ENCODE data around the gene TIAM2. TPM values are rescaled to one million over a fixed set of nuclear protein-coding genes. Genes with fewer than 3 reads are reported as not detected.

The TIAM2 gene
- total and polyA plus RNA-seq, 2 donors (not counting 3 experiments of a cell fraction or from before 2014, with no cell fraction given) = 9.6 to 18.5 TPM

DNA sequence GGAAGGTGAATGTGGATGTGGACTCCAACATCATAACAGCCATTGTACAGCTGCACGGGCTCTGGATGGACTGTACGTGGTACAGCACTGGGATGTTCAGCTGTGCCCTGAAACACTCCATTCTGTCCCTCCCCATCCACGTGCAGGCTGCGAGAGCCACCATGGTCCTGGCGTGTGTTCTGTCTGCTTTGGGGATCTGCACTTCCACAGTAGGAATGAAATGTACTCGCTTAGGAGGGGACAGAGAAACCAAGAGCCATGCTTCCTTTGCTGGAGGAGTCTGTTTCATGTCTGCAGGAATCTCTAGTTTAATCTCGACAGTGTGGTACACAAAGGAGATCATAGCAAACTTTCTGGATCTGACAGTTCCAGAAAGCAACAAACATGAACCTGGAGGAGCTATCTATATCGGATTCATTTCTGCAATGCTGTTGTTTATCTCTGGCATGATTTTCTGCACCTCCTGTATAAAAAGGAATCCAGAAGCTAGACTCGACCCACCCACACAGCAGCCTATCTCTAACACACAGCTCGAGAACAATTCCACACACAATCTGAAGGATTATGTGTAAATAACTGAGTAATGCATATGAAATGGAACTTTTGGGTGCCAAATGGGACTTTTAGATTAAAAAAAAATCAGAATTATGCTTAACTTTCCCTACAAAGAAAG is 280.8 kb downstream of the TIAM2 start:
- no peak overlapping the region for H3K4me2 ChIP-seq (ENCODE audit: insufficient read depth, low read length)
- intact Hi-C loops (cut with micrococcal nuclease) = loop anchor here (2.0 kb wide), 1 partner anchor 253 kb away; no protein-coding TSS in a partner anchor
- H3K9ac ChIP-seq (replicated peaks; ENCODE audit: extremely low read depth, insufficient read depth, low read length) = no peak overlapping the region
- TF ChIP-seq JUN (IDR thresholded peaks at IDR 0.05; ENCODE audit: borderline replicate concordance, insufficient read depth, insufficient read length, low read depth) (no peak), FOS (IDR thresholded peaks at IDR 0.05; ENCODE audit: borderline replicate concordance, insufficient read depth, low read length) (no peak), MYC (IDR thresholded peaks at IDR 0.05; ENCODE audit: low read depth, low read length) (no peak)
- TF ChIP-seq, protein P1, sequence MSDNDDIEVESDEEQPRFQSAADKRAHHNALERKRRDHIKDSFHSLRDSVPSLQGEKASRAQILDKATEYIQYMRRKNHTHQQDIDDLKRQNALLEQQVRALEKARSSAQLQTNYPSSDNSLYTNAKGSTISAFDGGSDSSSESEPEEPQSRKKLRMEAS (IDR thresholded peaks at IDR 0.05; ENCODE audit: insufficient read depth, insufficient read length) = no peak
- ChIA-PET POLR2A (no interaction called here), CTCF (interaction anchor here (1.0 to 2.5 kb wide), 10 partner anchors 12 to 600 kb away, joined by 3 to 21 read pairs (median 4); no protein-coding TSS in a partner anchor)
- H3K9me3 ChIP-seq (replicated peaks; ENCODE audit: control insufficient read depth, insufficient read depth, low read length) = no peaks in the 10 kb centered on the region
- H3K4me3 ChIP-seq (replicated peaks in 1 of 3; ENCODE audit: insufficient read depth in 1 of 3, low read depth in 1 of 3, low read length in 3 of 3) = no peak overlapping the region
- peaks cover 17% of the 10 kb centered on the region for H3K79me2 ChIP-seq (ENCODE audit: control insufficient read depth, insufficient read depth, low read length)
- BruUV-seq (replicated peaks) = no TSS peak
- peaks cover 3 to 6% of the 10 kb centered on the region in 2 experiments for H3K36me3 ChIP-seq (ENCODE audit: control insufficient read depth in 2 of 2, extremely low read depth in 1 of 2, insufficient read depth in 2 of 2, low read length in 2 of 2)
- no peaks in the 10 kb centered on the region for H3K27me3 ChIP-seq (ENCODE audit: control insufficient read depth in 2 of 2, insufficient read depth in 2 of 2, low read length in 2 of 2)
- no peak for FAIRE-seq
- no peak overlapping the region for H2AFZ ChIP-seq (ENCODE audit: low read depth, low read length)
- dilution Hi-C loops (cut with MboI; ENCODE audit: extremely low pct_ligation_motif_present, low sequenced_read_pairs) = no loop called here
- H3K27ac ChIP-seq (ENCODE audit: insufficient read depth, low read depth, low read length) = no peak overlapping the region
- no peaks in the 10 kb centered on the region for H3K9me1 ChIP-seq (replicated peaks; ENCODE audit: control insufficient read depth, extremely low read depth, insufficient read depth, low read length)
- H4K20me1 ChIP-seq (replicated peaks; ENCODE audit: control insufficient read depth, extremely low read depth, insufficient read depth, low read length) = no peaks in the 10 kb centered on the region
- H3K4me1 ChIP-seq (ENCODE audit: control insufficient read depth, extremely low read depth, insufficient read depth, low read length) = peaks cover 41% of the 10 kb centered on the region
- no peak for DNase-seq (ENCODE audit: low read depth, low spot score)

- H3K4me3 ChIP-seq (replicated peaks in 1 of 3; ENCODE audit: insufficient read depth in 1 of 3, low read depth in 1 of 3, low read length in 3 of 3) = no peak overlapping the region
- peak; percentile 17 for DNase-seq (ENCODE audit: low read depth, low spot score)
- BruUV-seq (replicated peaks) = no TSS peak
Measured at GRCh38 chr6:155276638-155277037, 281.5 kb downstream of the TIAM2 start.

More at GRCh38 chr6:155276638-155277037, 281.5 kb downstream of the TIAM2 start:
- ChIA-PET CTCF (interaction anchor here (0.6 to 2.5 kb wide), 17 partner anchors 8 to 601 kb away, joined by 3 to 21 read pairs (median 4); no protein-coding TSS in a partner anchor), POLR2A (no interaction called here)
- Histone ChIP-seq H3K9me1 (replicated peaks; ENCODE audit: control insufficient read depth, extremely low read depth, insufficient read depth, low read length) (no peaks in the 10 kb centered on the region), H3K27ac (ENCODE audit: insufficient read depth, low read depth, low read length) (peak overlapping the region; percentile 1), H3K27me3 (ENCODE audit: control insufficient read depth in 2 of 2, insufficient read depth in 2 of 2, low read length in 2 of 2) (no peaks in the 10 kb centered on the region), H3K4me2 (ENCODE audit: insufficient read depth, low read length) (no peak overlapping the region), H4K20me1 (replicated peaks; ENCODE audit: control insufficient read depth, extremely low read depth, insufficient read depth, low read length) (no peaks in the 10 kb centered on the region), H3K9me3 (replicated peaks; ENCODE audit: control insufficient read depth, insufficient read depth, low read length) (no peaks in the 10 kb centered on the region), H3K9ac (replicated peaks; ENCODE audit: extremely low read depth, insufficient read depth, low read length) (no peak overlapping the region), H2AFZ (ENCODE audit: low read depth, low read length) (no peak overlapping the region), H3K79me2 (ENCODE audit: control insufficient read depth, insufficient read depth, low read length) (peaks cover 15% of the 10 kb centered on the region), H3K36me3 (ENCODE audit: control insufficient read depth in 2 of 2, extremely low read depth in 1 of 2, insufficient read depth in 2 of 2, low read length in 2 of 2) (peaks cover 3 to 6% of the 10 kb centered on the region in 2 experiments), H3K4me1 (ENCODE audit: control insufficient read depth, extremely low read depth, insufficient read depth, low read length) (peaks cover 41% of the 10 kb centered on the region)
- no peak for TF ChIP-seq JUN (IDR thresholded peaks at IDR 0.05; ENCODE audit: borderline replicate concordance, insufficient read depth, insufficient read length, low read depth)
- no peak for FAIRE-seq
- dilution Hi-C loops (cut with MboI; ENCODE audit: extremely low pct_ligation_motif_present, low sequenced_read_pairs) = no loop called here
- intact Hi-C loops (cut with micrococcal nuclease) = loop anchor here (2.0 kb wide), 1 partner anchor 252 kb away; no protein-coding TSS in a partner anchor

Data from endothelial cell of umbilical vein (primary cell).